ENCODE data around the gene DCTN5. TPM values are rescaled to one million over a fixed set of nuclear protein-coding genes. Genes with fewer than 3 reads are reported as not detected.

DCTN5 gene
- total and polyA plus RNA-seq, 2 of the 13 experiments (the other 11 are each of a cell fraction or from before 2014, with no cell fraction given), result 105 to 207 TPM

DNA sequence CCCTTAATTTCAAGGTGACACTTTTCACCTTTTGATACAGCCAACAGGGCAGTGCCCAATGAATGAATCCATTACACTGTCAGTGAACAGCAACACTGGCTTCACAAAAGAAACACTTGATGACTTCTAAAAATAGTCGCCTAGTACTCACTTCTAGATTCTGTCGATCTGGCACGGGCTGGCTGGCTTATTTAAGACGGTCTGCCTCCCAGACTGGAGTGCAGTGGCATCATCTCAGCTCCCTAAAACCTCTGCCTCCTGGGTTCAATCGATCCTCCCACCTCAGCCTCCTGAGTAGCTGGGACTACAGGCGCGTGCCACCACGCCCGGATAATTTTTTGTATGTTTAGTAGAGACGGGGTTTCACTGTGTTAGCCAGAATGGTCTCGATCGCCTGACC, 47.1 kb upstream of the DCTN5 start:
- Histone ChIP-seq H3K9me3 (ENCODE audit: low read length) (no peaks in the 10 kb centered on the region), H3K4me1 (ENCODE audit: insufficient read depth, low read length) (peaks cover 31% of the 10 kb centered on the region), H2AFZ (ENCODE audit: low read length) (no peak overlapping the region), H3K4me3 (replicated peaks in 1 of 3; ENCODE audit: insufficient read depth in 1 of 3, low read depth in 2 of 3, low read length in 3 of 3) (peak overlapping the region in 1 of 3 experiments; percentile 98; a peak in 1 of 6 replicates), H3K27ac (ENCODE audit: extremely low read length, insufficient read depth, low read length) (no peak overlapping the region), H3K36me3 (replicated peaks in 1 of 2; ENCODE audit: control insufficient read depth in 1 of 2, insufficient read depth in 2 of 2, low read length in 2 of 2) (peaks cover 32 to 46% of the 10 kb centered on the region in 2 experiments), H3K4me2 (ENCODE audit: low read depth, low read length) (peak overlapping the region; percentile 93), H3K79me2 (ENCODE audit: insufficient read depth, low read length) (peaks cover 67% of the 10 kb centered on the region), H3K27me3 (ENCODE audit: control insufficient read depth in 1 of 2, insufficient read depth in 2 of 2, low read length in 2 of 2) (peaks cover 0 to 5% of the 10 kb centered on the region in 2 experiments; a peak in 1 of 5 replicates), H3K9ac (ENCODE audit: insufficient read depth, low read depth, low read length) (no peak overlapping the region), H4K20me1 (ENCODE audit: insufficient read depth, low read length) (peaks cover 33% of the 10 kb centered on the region)
- intact Hi-C loops (cut with micrococcal nuclease; ENCODE audit: unreplicated experiment) (no loop called here), in situ Hi-C loops (cut with HindIII; ENCODE audit: extremely low pct_ligation_motif_present, low pct_unique_long_range_greater_than_20kb) (no loop called here)
- ChIA-PET CTCF (ENCODE audit: low intra/inter-chr PET ratio, low total read pairs) (no interaction called here), POLR2A (no interaction called here)
- no TSS peak for BruUV-seq (replicated peaks)
- no peak for TF ChIP-seq ZFP36L1 (CRISPR knock-in tag; IDR thresholded peaks at IDR 0.05)
- peak; percentile 65 for TF ChIP-seq ZBTB38 (CRISPR knock-in tag; IDR thresholded peaks at IDR 0.05)
- TF ChIP-seq ZNF160 (CRISPR knock-in tag; IDR thresholded peaks at IDR 0.05), result no peak
- 0 out of 2 replicates have a peak, but pooled peaks have one; percentile 42 for TF ChIP-seq EEA1 (CRISPR knock-in tag; IDR thresholded peaks at IDR 0.05; ENCODE audit: borderline replicate concordance)
- TF ChIP-seq NFKB2 (CRISPR knock-in tag; IDR thresholded peaks at IDR 0.05; ENCODE audit: borderline replicate concordance), result 0 out of 2 replicates have a peak, but pooled peaks have one; percentile 13
- 0 out of 2 replicates have a peak, but pooled peaks have one; percentile 17 for TF ChIP-seq ZNF501 (CRISPR knock-in tag; IDR thresholded peaks at IDR 0.05)
- no peak for TF ChIP-seq HNF4G (IDR thresholded peaks at IDR 0.05; ENCODE audit: borderline replicate concordance, low read depth, low read length)
- TF ChIP-seq HNF4G (CRISPR knock-in tag; IDR thresholded peaks at IDR 0.05; ENCODE audit: borderline replicate concordance, low read depth), result no peak
- ATAC-seq (no peak), DNase-seq (ENCODE audit: low spot score) (no peak), FAIRE-seq (no peak)
- WGBS (ENCODE audit: low lambda C conversion rate), result 93% methylated on average over 12 of the region's 12 CpGs
